HG03060 (cell line): ENCODE results near the gene CFAP45.

Experiments used
- ATAC-seq: cut with Tn5 transposase; IDR thresholded peaks from one replicate; pipeline ENCODE4 v1.9.1; 2021; ENCODE audit warnings: low read depth, moderate number of reproducible peaks; ENCODE audit not compliant: unreplicated experiment

CFAP45 gene, protein sequence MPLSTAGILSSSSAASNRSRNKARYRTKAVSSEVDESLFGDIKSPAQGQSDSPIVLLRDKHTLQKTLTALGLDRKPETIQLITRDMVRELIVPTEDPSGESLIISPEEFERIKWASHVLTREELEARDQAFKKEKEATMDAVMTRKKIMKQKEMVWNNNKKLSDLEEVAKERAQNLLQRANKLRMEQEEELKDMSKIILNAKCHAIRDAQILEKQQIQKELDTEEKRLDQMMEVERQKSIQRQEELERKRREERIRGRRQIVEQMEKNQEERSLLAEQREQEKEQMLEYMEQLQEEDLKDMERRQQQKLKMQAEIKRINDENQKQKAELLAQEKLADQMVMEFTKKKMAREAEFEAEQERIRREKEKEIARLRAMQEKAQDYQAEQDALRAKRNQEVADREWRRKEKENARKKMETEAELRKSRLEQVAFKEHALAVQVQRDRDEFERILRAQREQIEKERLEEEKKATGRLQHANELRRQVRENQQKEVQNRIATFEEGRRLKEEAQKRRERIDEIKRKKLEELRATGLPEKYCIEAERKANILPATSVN

DNA sequence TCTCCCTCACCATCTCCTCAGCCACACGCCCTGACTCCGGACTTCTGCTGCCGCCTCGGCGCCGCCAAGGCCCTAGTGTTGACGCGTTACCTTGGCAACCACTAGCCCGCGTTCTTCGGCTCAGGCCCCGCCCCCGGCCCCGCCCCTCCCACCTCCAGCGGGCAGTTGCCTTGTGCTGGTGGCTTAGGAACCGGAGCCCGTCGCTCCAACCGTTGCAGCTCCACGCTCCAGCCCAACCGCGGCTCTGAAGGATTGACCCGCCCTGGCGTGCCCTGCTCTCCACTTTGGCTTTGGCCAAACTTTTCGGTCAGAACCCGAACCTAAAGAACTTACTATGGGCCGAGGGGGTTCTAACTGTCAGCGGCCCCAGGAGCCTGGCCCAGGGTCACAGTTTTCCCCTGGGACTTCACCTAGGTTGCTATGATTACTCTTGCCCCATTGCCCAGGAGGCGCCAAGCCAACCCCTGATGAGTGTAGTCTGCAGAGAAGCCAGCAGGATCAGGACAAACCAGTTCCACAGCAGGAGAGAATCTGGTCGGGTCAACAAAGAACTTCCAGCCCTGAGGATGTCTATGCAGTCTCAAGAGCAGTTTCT lies at the start of gene CFAP45:
CFAP45 (minus strand) TSS at position 80 of the 595 bp plus-strand sequence; CDS start at position 13, 67 bp downstream.
- ATAC-seq: no peak

GRCh38 chr1:159949123-159949522 lies 49.2 kb upstream of the CFAP45 start:
- no peak for ATAC-seq

GRCh38 chr1:159947942-159948341 lies 48.0 kb upstream of the CFAP45 start:
- ATAC-seq: no peak

GRCh38 chr1:159946242-159947187 lies 46.5 kb upstream of the CFAP45 start:
- no peak for ATAC-seq

DNA sequence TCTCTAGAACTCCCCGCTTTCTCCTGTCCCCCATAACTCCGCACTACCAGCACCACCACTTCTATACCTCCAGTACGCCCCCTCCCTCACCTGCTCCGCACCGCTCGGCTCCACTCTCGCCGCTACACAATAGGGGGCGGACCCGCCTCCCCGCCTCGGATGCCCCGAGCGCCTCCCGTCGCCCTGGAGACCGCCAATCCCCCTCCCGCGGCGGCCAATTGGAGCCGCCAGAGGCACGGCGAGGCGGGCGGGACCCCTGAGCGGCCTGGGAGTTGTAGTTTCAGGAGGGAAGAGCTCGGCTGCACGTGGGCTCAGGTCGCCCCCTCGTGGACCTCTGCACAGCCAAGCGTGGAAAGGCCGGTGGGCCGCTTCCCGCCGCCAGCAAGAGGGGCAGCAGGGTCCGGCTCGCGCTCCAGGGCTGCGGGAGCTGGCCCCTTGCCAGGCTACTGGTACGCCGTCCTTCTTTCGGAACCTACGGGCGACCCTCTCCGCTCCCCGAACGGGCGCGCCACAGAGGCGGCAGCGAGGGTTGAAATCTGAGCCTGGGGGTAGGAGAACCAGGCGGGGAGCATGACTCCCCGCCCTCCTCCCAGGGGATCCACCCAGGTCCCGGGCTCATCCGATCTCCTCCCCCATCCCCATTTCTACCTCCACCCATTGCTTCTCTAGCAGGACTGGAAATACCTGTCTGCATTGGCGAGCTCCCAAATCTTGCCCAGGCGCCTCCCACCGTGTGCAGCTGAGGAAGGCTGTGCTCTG lies 45.7 kb upstream of the CFAP45 start, which contains the start of gene IGSF9:
IGSF9 (minus strand) TSS at position 131 of the 759 bp plus-strand sequence. CDS start 2,159 bp downstream, outside the sequence.
- ATAC-seq: no peak

- no peak for ATAC-seq
These were observed 44.9 kb upstream of the CFAP45 start for GRCh38 chr1:159944623-159945455.

GRCh38 chr1:159943908-159944622 lies 44.1 kb upstream of the CFAP45 start:
- ATAC-seq: no peak

GRCh38 chr1:159943278-159943640 lies 43.3 kb upstream of the CFAP45 start:
- ATAC-seq: no peak

- ATAC-seq: no peak
These were observed 42.8 kb upstream of the CFAP45 start for GRCh38 chr1:159942632-159943277.

- ATAC-seq: no peak
These were observed 41.9 kb upstream of the CFAP45 start for GRCh38 chr1:159941591-159942560.

GRCh38 chr1:159941141-159941540 lies 41.2 kb upstream of the CFAP45 start:
- ATAC-seq: no peak

GRCh38 chr1:159940006-159940620 lies 40.1 kb upstream of the CFAP45 start:
- ATAC-seq: no peak

GRCh38 chr1:159939678-159940002 lies 39.7 kb upstream of the CFAP45 start:
- ATAC-seq: no peak

GRCh38 chr1:159938905-159939677 lies 39.1 kb upstream of the CFAP45 start:
- no peak for ATAC-seq

- ATAC-seq: no peak
These were observed 38.4 kb upstream of the CFAP45 start for GRCh38 chr1:159938211-159938852.
